ENCODE measurements around the gene LPAR1.

Gene LPAR1

GRCh38 chr9:110912419-110913291, 125.6 kb downstream of the LPAR1 start:
- no peak for ATAC-seq
- peaks cover 20% of the 10 kb centered on the region for H3K9me3 Mint-ChIP-seq

GRCh38 chr9:110911659-110912418, 126.4 kb downstream of the LPAR1 start:
- Mint-ChIP-seq H3K36me3 (ENCODE audit: low read depth) (no peaks in the 10 kb centered on the region), H3K4me1 (no peaks in the 10 kb centered on the region), H3K27me3 (no peaks in the 10 kb centered on the region), H3K27ac (no peak overlapping the region), H3K4me3 (no peak overlapping the region), H3K9me3 (peaks cover 20% of the 10 kb centered on the region)
- DNase-seq (no peak), ATAC-seq (no peak)

More at GRCh38 chr9:110912419-110913291, 125.6 kb downstream of the LPAR1 start:
- Mint-ChIP-seq H3K4me1 (no peaks in the 10 kb centered on the region), H3K4me3 (no peak overlapping the region), H3K36me3 (ENCODE audit: low read depth) (no peaks in the 10 kb centered on the region), H3K27ac (no peak overlapping the region), H3K27me3 (no peaks in the 10 kb centered on the region)
- no peak for DNase-seq

- Mint-ChIP-seq H3K36me3 (ENCODE audit: low read depth) (no peaks in the 10 kb centered on the region), H3K4me3 (no peak overlapping the region), H3K4me1 (no peaks in the 10 kb centered on the region), H3K27me3 (no peaks in the 10 kb centered on the region), H3K9me3 (peaks cover 11% of the 10 kb centered on the region), H3K27ac (no peak overlapping the region)
- DNase-seq (no peak), ATAC-seq (no peak)
Measured at GRCh38 chr9:110908894-110909293, 129.4 kb downstream of the LPAR1 start.

- no peaks in the 10 kb centered on the region for H3K27me3 Mint-ChIP-seq
- H3K9me3 Mint-ChIP-seq: peaks cover 28% of the 10 kb centered on the region
- no peak overlapping the region for H3K27ac Mint-ChIP-seq
- no peak overlapping the region for H3K4me3 Mint-ChIP-seq
- ATAC-seq: no peak
- DNase-seq: no peak
- no peaks in the 10 kb centered on the region for H3K4me1 Mint-ChIP-seq
- no peaks in the 10 kb centered on the region for H3K36me3 Mint-ChIP-seq (ENCODE audit: low read depth)
Measured at GRCh38 chr9:110900917-110901316, 137.4 kb downstream of the LPAR1 start.

- H3K27ac Mint-ChIP-seq: no peak overlapping the region
- no peaks in the 10 kb centered on the region for H3K27me3 Mint-ChIP-seq
- no peak overlapping the region for H3K4me3 Mint-ChIP-seq
- peaks cover 28% of the 10 kb centered on the region for H3K9me3 Mint-ChIP-seq
- no peaks in the 10 kb centered on the region for H3K36me3 Mint-ChIP-seq (ENCODE audit: low read depth)
- ATAC-seq: no peak
- DNase-seq: no peak
- H3K4me1 Mint-ChIP-seq: no peaks in the 10 kb centered on the region
Measured at GRCh38 chr9:110900456-110900855, 137.8 kb downstream of the LPAR1 start.

GRCh38 chr9:110898866-110899265, 139.4 kb downstream of the LPAR1 start:
- no peak for ATAC-seq
- Mint-ChIP-seq H3K27me3 (no peaks in the 10 kb centered on the region), H3K27ac (no peak overlapping the region), H3K9me3 (peaks cover 28% of the 10 kb centered on the region), H3K4me3 (no peak overlapping the region), H3K36me3 (ENCODE audit: low read depth) (no peaks in the 10 kb centered on the region), H3K4me1 (no peaks in the 10 kb centered on the region)
- no peak for DNase-seq

- H3K4me3 Mint-ChIP-seq: no peak overlapping the region
- H3K4me1 Mint-ChIP-seq: no peaks in the 10 kb centered on the region
- H3K36me3 Mint-ChIP-seq (ENCODE audit: low read depth): no peaks in the 10 kb centered on the region
- no peaks in the 10 kb centered on the region for H3K27me3 Mint-ChIP-seq
- DNase-seq (no peak), ATAC-seq (no peak)
- no peak overlapping the region for H3K27ac Mint-ChIP-seq
- H3K9me3 Mint-ChIP-seq: peaks cover 27% of the 10 kb centered on the region
Measured at GRCh38 chr9:110898358-110898757, 139.9 kb downstream of the LPAR1 start.

- ATAC-seq (no peak), DNase-seq (no peak)
- Mint-ChIP-seq H3K27me3 (no peaks in the 10 kb centered on the region), H3K4me3 (no peak overlapping the region), H3K36me3 (ENCODE audit: low read depth) (no peaks in the 10 kb centered on the region), H3K27ac (no peak overlapping the region), H3K4me1 (no peaks in the 10 kb centered on the region), H3K9me3 (peaks cover 22% of the 10 kb centered on the region)
Measured at GRCh38 chr9:110897943-110898342, 140.3 kb downstream of the LPAR1 start.

GRCh38 chr9:110895147-110895905, 142.9 kb downstream of the LPAR1 start:
- H3K4me3 Mint-ChIP-seq: no peak overlapping the region
- H3K4me1 Mint-ChIP-seq: no peaks in the 10 kb centered on the region
- no peak overlapping the region for H3K27ac Mint-ChIP-seq
- no peak for DNase-seq
- H3K36me3 Mint-ChIP-seq (ENCODE audit: low read depth): no peaks in the 10 kb centered on the region
- H3K27me3 Mint-ChIP-seq: no peaks in the 10 kb centered on the region
- ATAC-seq: no peak
- peaks cover 13% of the 10 kb centered on the region for H3K9me3 Mint-ChIP-seq

GRCh38 chr9:110894731-110895130, 143.5 kb downstream of the LPAR1 start:
- no peaks in the 10 kb centered on the region for H3K27me3 Mint-ChIP-seq
- DNase-seq (no peak), ATAC-seq (no peak)
- no peak overlapping the region for H3K27ac Mint-ChIP-seq
- no peaks in the 10 kb centered on the region for H3K4me1 Mint-ChIP-seq
- H3K4me3 Mint-ChIP-seq: no peak overlapping the region
- peaks cover 10% of the 10 kb centered on the region for H3K9me3 Mint-ChIP-seq
- no peaks in the 10 kb centered on the region for H3K36me3 Mint-ChIP-seq (ENCODE audit: low read depth)

- no peaks in the 10 kb centered on the region for H3K4me1 Mint-ChIP-seq
- H3K36me3 Mint-ChIP-seq (ENCODE audit: low read depth): no peaks in the 10 kb centered on the region
- no peak overlapping the region for H3K4me3 Mint-ChIP-seq
- H3K9me3 Mint-ChIP-seq: peaks cover 10% of the 10 kb centered on the region
- DNase-seq (no peak), ATAC-seq (no peak)
- H3K27me3 Mint-ChIP-seq: no peaks in the 10 kb centered on the region
- H3K27ac Mint-ChIP-seq: no peak overlapping the region
Measured at GRCh38 chr9:110892689-110893088, 145.6 kb downstream of the LPAR1 start.

GRCh38 chr9:110891760-110892159, 146.5 kb downstream of the LPAR1 start:
- H3K4me3 Mint-ChIP-seq: no peak overlapping the region
- DNase-seq: no peak

GRCh38 chr9:110890416-110890815, 147.9 kb downstream of the LPAR1 start:
- Mint-ChIP-seq H3K27ac (no peak overlapping the region), H3K36me3 (ENCODE audit: low read depth) (no peaks in the 10 kb centered on the region), H3K9me3 (no peaks in the 10 kb centered on the region), H3K4me1 (no peaks in the 10 kb centered on the region), H3K4me3 (no peak overlapping the region), H3K27me3 (no peaks in the 10 kb centered on the region)
- ATAC-seq: no peak
- no peak for DNase-seq

More at GRCh38 chr9:110891760-110892159, 146.5 kb downstream of the LPAR1 start:
- H3K27me3 Mint-ChIP-seq: no peaks in the 10 kb centered on the region
- H3K27ac Mint-ChIP-seq: no peak overlapping the region
- ATAC-seq: no peak
- H3K4me1 Mint-ChIP-seq: no peaks in the 10 kb centered on the region
- H3K9me3 Mint-ChIP-seq: peaks cover 4% of the 10 kb centered on the region
- no peaks in the 10 kb centered on the region for H3K36me3 Mint-ChIP-seq (ENCODE audit: low read depth)

- Mint-ChIP-seq H3K4me3 (no peak overlapping the region), H3K9me3 (no peaks in the 10 kb centered on the region), H3K4me1 (no peaks in the 10 kb centered on the region), H3K27me3 (no peaks in the 10 kb centered on the region), H3K27ac (no peak overlapping the region), H3K36me3 (ENCODE audit: low read depth) (no peaks in the 10 kb centered on the region)
- ATAC-seq (no peak), DNase-seq (no peak)
Measured at GRCh38 chr9:110887276-110887675, 151.0 kb downstream of the LPAR1 start.
